Measurements from ENCODE around the gene STOX1.
A peak's percentile ranks its signal among the peaks of the same experiment; 100 is the strongest.
"Not testable (repeated sequence)": the region's sequence is repeated elsewhere in the genome, so short reads cannot be mapped to it uniquely, and the experiment has no call there.

STOX1 gene

GRCh38 chr10:68880181-68880580, 52.9 kb downstream of the STOX1 start:
- no peak for DNase-seq

GRCh38 chr10:68895041-68895440, 67.7 kb downstream of the STOX1 start:
- DNase-seq, result no peak

- peak in 1 of 2 experiments; percentile 21 for DNase-seq
These were observed 70.0 kb downstream of the STOX1 start for GRCh38 chr10:68897336-68897741.

GRCh38 chr10:68899186-68899745, 71.9 kb downstream of the STOX1 start:
- no peak for DNase-seq

GRCh38 chr10:68900427-68901104, 73.2 kb downstream of the STOX1 start:
- peak in 1 of 2 experiments; percentile 63 for DNase-seq

- peak; percentile 87 to 97 for DNase-seq
These were observed 74.0 kb downstream of the STOX1 start, which contains the start of gene DDX50 for GRCh38 chr10:68901105-68901927. Gene DDX50, plus strand, starts transcription at chr10:68901315. Its CDS starts 70 bp downstream, at chr10:68901385.

GRCh38 chr10:68902382-68902781, 75.1 kb downstream of the STOX1 start:
- no peak for DNase-seq

GRCh38 chr10:68924593-68924992, 97.3 kb downstream of the STOX1 start:
- DNase-seq, result no peak

- DNase-seq, result no peak
These were observed 98.2 kb downstream of the STOX1 start for GRCh38 chr10:68925489-68925888.

- not testable (repeated sequence) for DNase-seq
These were observed 101.8 kb downstream of the STOX1 start for GRCh38 chr10:68929157-68929556.

- DNase-seq, result not testable (repeated sequence)
These were observed 102.6 kb downstream of the STOX1 start for GRCh38 chr10:68929888-68930287.

GRCh38 chr10:68932860-68933259, 105.5 kb downstream of the STOX1 start:
- not testable (repeated sequence) for DNase-seq

- DNase-seq, result no peak
These were observed 107.7 kb downstream of the STOX1 start for GRCh38 chr10:68934994-68935393.

GRCh38 chr10:68938117-68938516, 110.8 kb downstream of the STOX1 start:
- DNase-seq, result no peak

GRCh38 chr10:68938884-68939283, 111.6 kb downstream of the STOX1 start:
- DNase-seq, result no peak

- not testable (repeated sequence) for DNase-seq
These were observed 113.6 kb downstream of the STOX1 start for GRCh38 chr10:68940917-68941316.
